Esophagus muscularis mucosa (tissue), 4 donors: Measurements from ENCODE around the gene CEMIP2. TPM values are rescaled to one million over a fixed set of nuclear protein-coding genes. Genes with fewer than 3 reads are reported as not detected.
"Not testable (repeated sequence)": the region's sequence is repeated elsewhere in the genome, so short reads cannot be mapped to it uniquely, and the experiment has no call there.

Experiments
- DNase-seq: peaks from one replicate; pipeline ENCODE4 v3.0.0-alpha.2; 2017; ENCODE audit errors: extremely low spot score
- H3K27ac ChIP-seq, 4 donors: fragments of 200-600 bp; sonication (generic); replicated peaks in 1 of 4; 1 replicate in 3 of 4; 2 replicates in 1 of 4; pipeline ENCODE4 v1.5.1; 2016 to 2019; ENCODE audit warnings: mild to moderate bottlenecking in 1 of 4
- H3K27me3 ChIP-seq, 4 donors: fragments of 200-600 bp; sonication (generic); one replicate each; pipeline versions ENCODE4 v1.5.1 to v1.6.0; 2016 to 2019
- H3K36me3 ChIP-seq, 4 donors: fragments of 200-600 bp; sonication (generic); one replicate each; pipeline ENCODE4 v1.5.1; 2016 to 2019
- H3K4me1 ChIP-seq, 4 donors: fragments of 200-600 bp; sonication (generic); one replicate each; pipeline ENCODE4 v1.5.1; 2016 to 2019
- H3K4me3 ChIP-seq, 4 donors: fragments of 200-600 bp; sonication (generic); 1 replicate in 2 of 4; 2 replicates in 2 of 4; pipeline ENCODE4 v1.5.1; 2016 to 2019; ENCODE audit warnings: mild to moderate bottlenecking in 4 of 4, moderate library complexity in 1 of 4
- H3K9me3 ChIP-seq, 4 donors: fragments of 200-600 bp; sonication (generic); 1 replicate in 3 of 4; 2 replicates in 1 of 4; pipeline ENCODE4 v1.5.1; 2016 to 2019
- EP300 ChIP-seq: sonication (generic); formaldehyde crosslinking; IDR thresholded peaks from one replicate; pipeline ENCODE4 v1.6.1; 2017; ENCODE audit warnings: antibody characterized with exemption
- POLR2A ChIP-seq: fragments of 450-650 bp; IDR thresholded peaks from one replicate; pipeline ENCODE4 v1.6.1; 2017; ENCODE audit warnings: antibody characterized with exemption, moderate library complexity, mild to moderate bottlenecking, low read depth
- POLR2AphosphoS5 ChIP-seq, 2 donors: sonication (generic); formaldehyde crosslinking; IDR thresholded peaks; one replicate each; pipeline ENCODE4 v1.6.1; 2017; ENCODE audit warnings: antibody characterized with exemption in 2 of 2
- WGBS: methylation state at CpG from one replicate; pipeline ENCODE4 v1.1.5; 2018; 5-methylcytosine and 5-hydroxymethylcytosine counted together
- intact Hi-C: fragments of 100-400 bp; cut with DNase I; formaldehyde crosslinking; loops from one replicate; pipeline ENCODE4 v1.15.1; 2023
- total RNA-seq, 4 donors: library from RNA; depleted of rRNA; stranded (reverse); fragments of >200 nt; gene quantifications; one replicate each; pipeline versions ENCODE4 v1.1.0 to v1.2.1, GENCODE V29; 2016
- TF ChIP-seq, protein P1 (sequence below), 3 experiments: fragments of 200-600 bp in 2 of 3; fragments of 450-650 bp in 1 of 3; sonication (generic) in 2 of 3; IDR thresholded peaks; one replicate each; pipeline ENCODE4 v1.5.1; 2017 to 2019; ENCODE audit warnings: antibody characterized with exemption in 3 of 3, mild to moderate bottlenecking in 2 of 3, moderate library complexity in 1 of 3

CEMIP2 gene
- total RNA-seq, 4 donors from 2014 or later, result 18.5 to 144 (median 26.8) TPM

DNA sequence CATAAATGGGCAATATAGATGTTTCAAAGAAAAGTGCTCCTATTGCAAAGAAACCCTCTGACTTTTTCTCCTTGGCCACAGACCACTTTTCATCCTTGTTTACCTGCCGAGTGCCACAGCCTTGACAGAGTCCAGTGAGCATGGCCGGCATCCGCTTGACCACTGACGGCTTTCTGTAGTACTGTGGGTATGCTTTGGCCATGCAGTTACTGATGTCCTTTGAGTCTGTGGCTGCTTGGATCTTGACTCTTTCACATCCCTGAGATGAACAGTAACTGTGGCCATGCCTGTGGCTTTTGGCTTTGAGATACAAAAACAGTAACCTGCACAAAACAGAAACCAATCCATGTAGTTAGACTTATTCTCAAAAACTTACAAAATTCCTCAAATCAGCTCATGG lies 70.4 kb downstream of the CEMIP2 start:
- intact Hi-C loops, result no loop called here
- Histone ChIP-seq H3K36me3 (peaks cover 4 to 64% (median 39%) of the 10 kb centered on the region in 4 donors), H3K4me3 (no peak overlapping the region), H3K27me3 (no peaks in the 10 kb centered on the region), H3K27ac (no peak overlapping the region), H3K9me3 (no peaks in the 10 kb centered on the region), H3K4me1 (no peaks in the 10 kb centered on the region)
- WGBS, result 98% methylated on average over 4 of the region's 4 CpGs
- TF ChIP-seq, protein P1, sequence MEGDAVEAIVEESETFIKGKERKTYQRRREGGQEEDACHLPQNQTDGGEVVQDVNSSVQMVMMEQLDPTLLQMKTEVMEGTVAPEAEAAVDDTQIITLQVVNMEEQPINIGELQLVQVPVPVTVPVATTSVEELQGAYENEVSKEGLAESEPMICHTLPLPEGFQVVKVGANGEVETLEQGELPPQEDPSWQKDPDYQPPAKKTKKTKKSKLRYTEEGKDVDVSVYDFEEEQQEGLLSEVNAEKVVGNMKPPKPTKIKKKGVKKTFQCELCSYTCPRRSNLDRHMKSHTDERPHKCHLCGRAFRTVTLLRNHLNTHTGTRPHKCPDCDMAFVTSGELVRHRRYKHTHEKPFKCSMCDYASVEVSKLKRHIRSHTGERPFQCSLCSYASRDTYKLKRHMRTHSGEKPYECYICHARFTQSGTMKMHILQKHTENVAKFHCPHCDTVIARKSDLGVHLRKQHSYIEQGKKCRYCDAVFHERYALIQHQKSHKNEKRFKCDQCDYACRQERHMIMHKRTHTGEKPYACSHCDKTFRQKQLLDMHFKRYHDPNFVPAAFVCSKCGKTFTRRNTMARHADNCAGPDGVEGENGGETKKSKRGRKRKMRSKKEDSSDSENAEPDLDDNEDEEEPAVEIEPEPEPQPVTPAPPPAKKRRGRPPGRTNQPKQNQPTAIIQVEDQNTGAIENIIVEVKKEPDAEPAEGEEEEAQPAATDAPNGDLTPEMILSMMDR (IDR thresholded peaks at IDR 0.05), result no peak
- no peak for DNase-seq

DNA sequence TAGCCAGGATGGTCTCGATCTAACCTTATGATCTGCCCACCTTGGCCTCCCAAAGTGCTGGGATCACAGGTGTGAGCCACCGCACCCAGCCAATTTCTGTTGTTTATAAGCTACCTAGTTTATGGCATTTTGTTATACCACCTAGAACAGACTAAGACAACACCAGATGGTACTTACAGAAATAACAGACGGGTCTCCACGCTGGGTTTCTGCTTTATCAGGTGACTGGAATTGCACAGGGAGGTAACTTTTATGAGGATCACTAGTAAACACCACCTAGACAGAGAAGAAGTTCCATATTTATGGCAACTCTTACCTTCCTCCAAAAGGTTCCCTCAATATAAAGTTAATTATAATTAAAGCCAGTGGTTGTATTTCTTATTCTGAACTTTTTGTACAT lies 74.0 kb downstream of the CEMIP2 start:
- Histone ChIP-seq H3K9me3 (no peaks in the 10 kb centered on the region), H3K27me3 (no peaks in the 10 kb centered on the region), H3K4me3 (no peak overlapping the region), H3K36me3 (peaks cover 8 to 66% (median 30%) of the 10 kb centered on the region in 4 donors), H3K4me1 (no peaks in the 10 kb centered on the region), H3K27ac (no peak overlapping the region)
- TF ChIP-seq, protein P1 (IDR thresholded peaks at IDR 0.05), result no peak
- TF ChIP-seq POLR2A (no peak), EP300 (no peak), POLR2AphosphoS5 (IDR thresholded peaks at IDR 0.05) (no peak)
- WGBS, result 93% methylated on average over 4 of the region's 4 CpGs
- no peak for DNase-seq
- intact Hi-C loops, result no loop called here

DNA sequence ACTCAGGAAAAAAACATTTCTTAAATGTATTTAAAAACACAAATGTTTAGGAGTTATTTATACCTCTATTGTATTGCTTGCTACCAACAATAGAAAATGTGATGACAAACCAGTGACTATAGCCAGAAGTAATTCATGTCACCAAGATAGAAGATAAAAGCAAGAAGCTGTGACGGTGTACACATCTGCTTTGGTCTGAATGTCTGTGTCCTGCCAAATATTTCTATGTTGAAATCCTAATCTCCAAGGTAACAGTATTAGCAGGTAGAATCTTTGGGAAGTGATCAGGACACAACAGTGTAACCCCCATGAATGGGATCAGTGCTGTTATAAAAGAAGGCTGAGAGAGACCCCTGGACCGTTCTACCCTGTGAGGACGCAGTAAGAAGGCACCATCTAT lies 74.7 kb downstream of the CEMIP2 start:
- no peak overlapping the region for H3K27ac ChIP-seq
- 93% methylated on average over 3 of the region's 3 CpGs for WGBS
- intact Hi-C loops, result no loop called here
- DNase-seq, result no peak
- H3K4me1 ChIP-seq, result no peaks in the 10 kb centered on the region
- H3K27me3 ChIP-seq, result no peaks in the 10 kb centered on the region
- H3K4me3 ChIP-seq, result no peak overlapping the region
- TF ChIP-seq, protein P1 (IDR thresholded peaks at IDR 0.05), result no peak
- TF ChIP-seq EP300 (no peak), POLR2AphosphoS5 (IDR thresholded peaks at IDR 0.05) (no peak), POLR2A (no peak)
- no peaks in the 10 kb centered on the region for H3K9me3 ChIP-seq
- peaks cover 9 to 69% (median 33%) of the 10 kb centered on the region in 4 donors for H3K36me3 ChIP-seq

DNA sequence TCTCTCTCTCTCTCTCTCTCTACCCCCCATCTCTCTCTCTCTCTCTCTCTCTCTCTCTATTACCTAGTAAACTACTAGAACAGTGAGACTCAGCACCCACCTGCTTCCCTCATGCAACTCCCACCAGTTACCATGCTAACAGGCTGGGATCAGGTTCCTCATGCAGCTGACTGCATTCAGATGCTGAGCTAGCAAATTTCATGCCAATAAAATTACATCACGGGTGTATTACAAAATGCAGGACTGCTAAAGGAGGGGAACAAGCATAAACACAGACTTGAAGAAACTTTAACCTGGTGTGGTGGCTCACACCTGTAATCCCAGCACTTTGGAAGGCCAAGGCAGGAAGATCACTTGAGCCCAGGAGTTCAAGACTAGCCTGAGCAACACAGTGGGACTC lies 76.0 kb downstream of the CEMIP2 start:
- Histone ChIP-seq H3K4me1 (no peaks in the 10 kb centered on the region), H3K9me3 (no peaks in the 10 kb centered on the region), H3K36me3 (peaks cover 9 to 67% (median 31%) of the 10 kb centered on the region in 4 donors), H3K4me3 (no peak overlapping the region), H3K27me3 (no peaks in the 10 kb centered on the region), H3K27ac (no peak overlapping the region)
- DNase-seq, result no peak
- intact Hi-C loops, result no loop called here
- 44% methylated on average over 1 of the region's 1 CpG for WGBS
- TF ChIP-seq, protein P1 (IDR thresholded peaks at IDR 0.05), result no peak
- no peak for TF ChIP-seq EP300
- TF ChIP-seq POLR2A, result no peak

DNA sequence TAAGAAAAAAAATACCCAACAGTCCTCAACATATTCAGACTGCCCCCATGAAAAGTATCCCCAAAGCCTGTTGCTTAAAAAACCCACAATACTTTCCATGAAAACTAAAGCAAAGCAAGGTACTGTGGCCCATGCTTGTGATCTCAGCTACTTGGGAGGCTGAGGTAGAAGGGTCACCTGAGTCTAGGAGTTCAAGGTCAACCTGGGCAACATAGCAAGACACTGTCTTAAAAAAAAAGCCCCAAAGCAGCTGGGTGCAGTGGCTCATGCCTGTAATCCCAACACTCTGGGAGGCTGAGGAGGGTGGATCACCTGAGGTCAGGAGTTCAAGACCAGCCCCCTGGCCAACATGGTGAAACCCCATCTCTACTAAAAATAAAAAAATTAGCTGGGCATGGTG lies 76.7 kb downstream of the CEMIP2 start:
- H3K27me3 ChIP-seq, H3K4me3 ChIP-seq, DNase-seq, H3K4me1 ChIP-seq, H3K9me3 ChIP-seq, intact Hi-C loops, H3K27ac ChIP-seq: not testable (repeated sequence)
- H3K36me3 ChIP-seq, result peaks cover 9 to 59% (median 28%) of the 10 kb centered on the region in 4 donors
